ENCODE measurements around the gene SLC9A3. TPM values are rescaled to one million over a fixed set of nuclear protein-coding genes. Genes with fewer than 3 reads are reported as not detected.
A peak's percentile ranks its signal among the peaks of the same experiment; 100 is the strongest.

The SLC9A3 gene
- total and polyA plus RNA-seq, 8 donors, result 2.7 to 142 (median 14.9) TPM

- Histone ChIP-seq H3K27ac (no peak overlapping the region), H3K4me1 (no peaks in the 10 kb centered on the region), H3K36me3 (no peaks in the 10 kb centered on the region), H3K9me3 (no peaks in the 10 kb centered on the region), H3K27me3 (peaks cover 0 to 74% (median 7%) of the 10 kb centered on the region in 3 donors), H3K4me3 (no peak overlapping the region)
- no peak for TF ChIP-seq CTCF (IDR thresholded peaks at IDR 0.05)
- no peak for TF ChIP-seq EP300 (IDR thresholded peaks at IDR 0.05)
- no peak for TF ChIP-seq POLR2AphosphoS5 (IDR thresholded peaks at IDR 0.05)
- TF ChIP-seq POLR2A (IDR thresholded peaks at IDR 0.05), result no peak
- peak; percentile 61 to 65 for DNase-seq
- 45 to 75% (median 50%) methylated on average over 26 to 30 of the region's 30 CpGs for WGBS, 5 donors
- intact Hi-C loops (cut with DNase I; ENCODE audit: low total_unique reads), result no loop called here
Observed at GRCh38 chr5:505951-506525, 18.2 kb downstream of the SLC9A3 start.

GRCh38 chr5:504326-505154 is 19.7 kb downstream of the SLC9A3 start:
- H3K4me3 ChIP-seq, result no peak overlapping the region
- no peaks in the 10 kb centered on the region for H3K36me3 ChIP-seq
- 59 to 71% (median 63%) methylated on average over 12 to 33 of the region's 33 CpGs for WGBS, 5 donors
- intact Hi-C loops (cut with DNase I; ENCODE audit: low total_unique reads), result no loop called here
- H3K9me3 ChIP-seq, result no peaks in the 10 kb centered on the region
- no peak for DNase-seq
- H3K4me1 ChIP-seq, result no peaks in the 10 kb centered on the region
- peaks cover 0 to 76% (median 7%) of the 10 kb centered on the region in 3 donors for H3K27me3 ChIP-seq
- H3K27ac ChIP-seq, result no peak overlapping the region
- no peak for TF ChIP-seq POLR2A (IDR thresholded peaks at IDR 0.05)
- TF ChIP-seq CTCF (IDR thresholded peaks at IDR 0.05), result no peak
- no peak for TF ChIP-seq EP300 (IDR thresholded peaks at IDR 0.05)
- no peak for TF ChIP-seq POLR2AphosphoS5 (IDR thresholded peaks at IDR 0.05)

GRCh38 chr5:502325-503079 is 21.7 kb downstream of the SLC9A3 start:
- WGBS, 5 donors, result 71 to 86% (median 80%) methylated on average over 35 to 36 of the region's 36 CpGs
- intact Hi-C loops (cut with DNase I; ENCODE audit: low total_unique reads), result no loop called here
- H3K4me3 ChIP-seq, result no peak overlapping the region
- TF ChIP-seq POLR2AphosphoS5 (IDR thresholded peaks at IDR 0.05) (no peak), POLR2A (IDR thresholded peaks at IDR 0.05) (no peak), EP300 (IDR thresholded peaks at IDR 0.05) (no peak), CTCF (IDR thresholded peaks at IDR 0.05) (no peak)
- peaks cover 4 to 88% (median 7%) of the 10 kb centered on the region in 3 donors for H3K27me3 ChIP-seq
- H3K9me3 ChIP-seq, result no peaks in the 10 kb centered on the region
- no peak for DNase-seq
- no peaks in the 10 kb centered on the region for H3K36me3 ChIP-seq
- no peaks in the 10 kb centered on the region for H3K4me1 ChIP-seq
- H3K27ac ChIP-seq, result no peak overlapping the region

GRCh38 chr5:501831-502184 is 22.4 kb downstream of the SLC9A3 start:
- Histone ChIP-seq H3K27me3 (peaks cover 4 to 94% (median 7%) of the 10 kb centered on the region in 3 donors), H3K4me3 (no peak overlapping the region), H3K4me1 (no peaks in the 10 kb centered on the region), H3K27ac (no peak overlapping the region), H3K36me3 (no peaks in the 10 kb centered on the region), H3K9me3 (no peaks in the 10 kb centered on the region)
- DNase-seq, result no peak
- intact Hi-C loops (cut with DNase I; ENCODE audit: low total_unique reads), result no loop called here
- TF ChIP-seq POLR2A (IDR thresholded peaks at IDR 0.05) (no peak), CTCF (IDR thresholded peaks at IDR 0.05) (no peak), POLR2AphosphoS5 (IDR thresholded peaks at IDR 0.05) (no peak)
- WGBS, 5 donors, result 38 to 60% (median 55%) methylated on average over 10 to 23 of the region's 23 CpGs
